Renal pelvis (tissue), 4 donors: ENCODE results near the gene DLD. TPM values are rescaled to one million over a fixed set of nuclear protein-coding genes. Genes with fewer than 3 reads are reported as not detected.
"Not testable (repeated sequence)": the region's sequence is repeated elsewhere in the genome, so short reads cannot be mapped to it uniquely, and the experiment has no call there.

Experiments
- DNase-seq: peaks from one replicate; pipeline ENCODE4 v3.0.0-alpha.2; 2013
- polyA plus RNA-seq, 3 donors: library from polyadenylated mRNA; unstranded; fragments of 120-200 nt; gene quantifications; one replicate each; pipeline ENCODE4 v1.2.1, GENCODE V29; 2013; ENCODE audit not compliant: insufficient read length in 3 of 3

The DLD gene
- polyA plus RNA-seq, 3 donors = 108 to 112 (median 109) TPM

- no peak for DNase-seq
Measured at GRCh38 chr7:107939573-107940489, 48.8 kb downstream of the DLD start.

- DNase-seq = no peak
Measured at GRCh38 chr7:107940951-107941350, 50.0 kb downstream of the DLD start.

- no peak for DNase-seq
Measured at GRCh38 chr7:107943018-107943417, 52.0 kb downstream of the DLD start.

- DNase-seq = peak; percentile 24
Measured at GRCh38 chr7:107944411-107945169, 53.6 kb downstream of the DLD start.

- DNase-seq = no peak
Measured at GRCh38 chr7:107945332-107945731, 54.3 kb downstream of the DLD start.

GRCh38 chr7:107946451-107946850, 55.5 kb downstream of the DLD start:
- no peak for DNase-seq

GRCh38 chr7:107946881-107947280, 55.9 kb downstream of the DLD start:
- DNase-seq = no peak

GRCh38 chr7:107948645-107949442, 57.9 kb downstream of the DLD start:
- DNase-seq = no peak

GRCh38 chr7:107949443-107949935, 58.5 kb downstream of the DLD start:
- DNase-seq = no peak

- no peak for DNase-seq
Measured at GRCh38 chr7:107951172-107951787, 60.3 kb downstream of the DLD start.

- no peak for DNase-seq
Measured at GRCh38 chr7:107951896-107952295, 60.9 kb downstream of the DLD start.

- DNase-seq = no peak
Measured at GRCh38 chr7:107953265-107953923, 62.4 kb downstream of the DLD start.

GRCh38 chr7:107953924-107954303, 62.9 kb downstream of the DLD start:
- no peak for DNase-seq

- DNase-seq = no peak
Measured at GRCh38 chr7:107955394-107955793, 64.4 kb downstream of the DLD start.

GRCh38 chr7:107956950-107957349, 66.0 kb downstream of the DLD start:
- DNase-seq = not testable (repeated sequence)

- no peak for DNase-seq
Measured at GRCh38 chr7:107957436-107957835, 66.5 kb downstream of the DLD start.

- DNase-seq = no peak
Measured at GRCh38 chr7:107958764-107959526, 68.0 kb downstream of the DLD start.

- DNase-seq = no peak
Measured at GRCh38 chr7:107959527-107959898, 68.5 kb downstream of the DLD start.

- DNase-seq = no peak
Measured at GRCh38 chr7:107960272-107960671, 69.3 kb downstream of the DLD start.

- no peak for DNase-seq
Measured at GRCh38 chr7:107961405-107961804, 70.4 kb downstream of the DLD start.
